ENCODE measurements around the gene COPA.

- TF ChIP-seq CTCF (IDR thresholded peaks at IDR 0.05; ENCODE audit: insufficient read depth, low read length), result no peak
- TF ChIP-seq, protein P1, sequence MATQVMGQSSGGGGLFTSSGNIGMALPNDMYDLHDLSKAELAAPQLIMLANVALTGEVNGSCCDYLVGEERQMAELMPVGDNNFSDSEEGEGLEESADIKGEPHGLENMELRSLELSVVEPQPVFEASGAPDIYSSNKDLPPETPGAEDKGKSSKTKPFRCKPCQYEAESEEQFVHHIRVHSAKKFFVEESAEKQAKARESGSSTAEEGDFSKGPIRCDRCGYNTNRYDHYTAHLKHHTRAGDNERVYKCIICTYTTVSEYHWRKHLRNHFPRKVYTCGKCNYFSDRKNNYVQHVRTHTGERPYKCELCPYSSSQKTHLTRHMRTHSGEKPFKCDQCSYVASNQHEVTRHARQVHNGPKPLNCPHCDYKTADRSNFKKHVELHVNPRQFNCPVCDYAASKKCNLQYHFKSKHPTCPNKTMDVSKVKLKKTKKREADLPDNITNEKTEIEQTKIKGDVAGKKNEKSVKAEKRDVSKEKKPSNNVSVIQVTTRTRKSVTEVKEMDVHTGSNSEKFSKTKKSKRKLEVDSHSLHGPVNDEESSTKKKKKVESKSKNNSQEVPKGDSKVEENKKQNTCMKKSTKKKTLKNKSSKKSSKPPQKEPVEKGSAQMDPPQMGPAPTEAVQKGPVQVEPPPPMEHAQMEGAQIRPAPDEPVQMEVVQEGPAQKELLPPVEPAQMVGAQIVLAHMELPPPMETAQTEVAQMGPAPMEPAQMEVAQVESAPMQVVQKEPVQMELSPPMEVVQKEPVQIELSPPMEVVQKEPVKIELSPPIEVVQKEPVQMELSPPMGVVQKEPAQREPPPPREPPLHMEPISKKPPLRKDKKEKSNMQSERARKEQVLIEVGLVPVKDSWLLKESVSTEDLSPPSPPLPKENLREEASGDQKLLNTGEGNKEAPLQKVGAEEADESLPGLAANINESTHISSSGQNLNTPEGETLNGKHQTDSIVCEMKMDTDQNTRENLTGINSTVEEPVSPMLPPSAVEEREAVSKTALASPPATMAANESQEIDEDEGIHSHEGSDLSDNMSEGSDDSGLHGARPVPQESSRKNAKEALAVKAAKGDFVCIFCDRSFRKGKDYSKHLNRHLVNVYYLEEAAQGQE (IDR thresholded peaks at IDR 0.05; ENCODE audit: insufficient replicate concordance, low read depth), result no peak
- TF ChIP-seq SPI1 (IDR thresholded peaks at IDR 0.05; ENCODE audit: borderline replicate concordance, low read depth), result no peak
Measured at GRCh38 chr1:160377585-160378206, 34.6 kb upstream of the COPA start.
